Measurements from ENCODE around the gene VEPH1. TPM values are rescaled to one million over a fixed set of nuclear protein-coding genes. Genes with fewer than 3 reads are reported as not detected.

VEPH1 gene
- total and polyA plus RNA-seq, 9 of the 15 experiments (the other 6 are each of a cell fraction or from before 2014, with no cell fraction given), result 4.5 to 15.6 (median 5.8) TPM

DNA sequence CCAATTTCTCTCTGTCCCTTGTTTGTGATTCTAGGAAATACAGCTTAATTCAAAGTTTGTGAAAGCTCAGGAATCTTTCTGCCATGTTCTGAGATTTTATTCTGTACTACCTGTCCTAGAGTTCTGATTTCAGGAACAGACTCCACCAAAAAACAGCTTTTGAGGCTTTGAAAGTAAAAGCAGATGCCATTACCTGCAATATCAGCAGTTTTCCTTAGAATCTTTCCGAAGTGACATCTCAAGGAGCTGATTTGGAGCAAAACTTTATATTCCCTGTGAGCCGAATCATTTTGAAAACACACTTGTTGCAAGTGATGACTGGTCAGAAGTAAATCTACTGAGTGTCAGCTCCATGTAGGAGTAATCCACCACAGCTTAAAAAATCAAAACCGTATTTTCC is 284.0 kb downstream of the VEPH1 start:
- in situ Hi-C loops (cut with MboI) (no loop called here), intact Hi-C loops (cut with micrococcal nuclease) (no loop called here)
- Histone ChIP-seq H3K9me1 (ENCODE audit: control insufficient read depth, insufficient read depth, low read length) (no peaks in the 10 kb centered on the region), H2AFZ (ENCODE audit: low read depth, low read length) (no peak overlapping the region), H4K20me1 (replicated peaks; ENCODE audit: control insufficient read depth, insufficient read depth, low read length) (no peaks in the 10 kb centered on the region), H3K27ac (ENCODE audit: extremely low read depth, low read depth, low read length) (no peak overlapping the region), H3K4me2 (ENCODE audit: insufficient read depth, low read length) (no peak overlapping the region), H3K9me3 (replicated peaks; ENCODE audit: control insufficient read depth, insufficient read depth, low read depth, low read length) (no peaks in the 10 kb centered on the region), H3K4me3 (no peak overlapping the region), H3K79me2 (ENCODE audit: control insufficient read depth, insufficient read depth, low read length) (no peaks in the 10 kb centered on the region), H3K27me3 (ENCODE audit: control insufficient read depth in 2 of 2, insufficient read depth in 2 of 2, low read length in 2 of 2) (no peaks in the 10 kb centered on the region), H3K4me1 (replicated peaks in 1 of 2; ENCODE audit: control insufficient read depth in 2 of 2, insufficient read depth in 2 of 2, low read length in 2 of 2) (no peaks in the 10 kb centered on the region; a peak in 1 of 5 replicates), H3K9ac (ENCODE audit: insufficient read depth in 1 of 2, low read depth in 2 of 2, low read length in 2 of 2) (no peak overlapping the region), H3K36me3 (ENCODE audit: control insufficient read depth, insufficient read depth, low read length) (no peaks in the 10 kb centered on the region)
- POLR2A ChIA-PET, result no interaction called here
- FAIRE-seq, result no peak
- BruUV-seq (replicated peaks), result no TSS peak
- CTCF ChIA-PET (ENCODE audit: low intra/inter-chr PET ratio), result no interaction called here
- ATAC-seq, result no peak
- TF ChIP-seq MAFG (tag; conservative IDR thresholded peaks at IDR 0.05), result peak; percentile 44; the same call in 1 of the 2 replicates
- TF ChIP-seq C11orf30 (IDR thresholded peaks at IDR 0.05; ENCODE audit: low read depth), result peak; percentile 15; the same call in 1 of the 2 replicates
- TF ChIP-seq, protein P1, sequence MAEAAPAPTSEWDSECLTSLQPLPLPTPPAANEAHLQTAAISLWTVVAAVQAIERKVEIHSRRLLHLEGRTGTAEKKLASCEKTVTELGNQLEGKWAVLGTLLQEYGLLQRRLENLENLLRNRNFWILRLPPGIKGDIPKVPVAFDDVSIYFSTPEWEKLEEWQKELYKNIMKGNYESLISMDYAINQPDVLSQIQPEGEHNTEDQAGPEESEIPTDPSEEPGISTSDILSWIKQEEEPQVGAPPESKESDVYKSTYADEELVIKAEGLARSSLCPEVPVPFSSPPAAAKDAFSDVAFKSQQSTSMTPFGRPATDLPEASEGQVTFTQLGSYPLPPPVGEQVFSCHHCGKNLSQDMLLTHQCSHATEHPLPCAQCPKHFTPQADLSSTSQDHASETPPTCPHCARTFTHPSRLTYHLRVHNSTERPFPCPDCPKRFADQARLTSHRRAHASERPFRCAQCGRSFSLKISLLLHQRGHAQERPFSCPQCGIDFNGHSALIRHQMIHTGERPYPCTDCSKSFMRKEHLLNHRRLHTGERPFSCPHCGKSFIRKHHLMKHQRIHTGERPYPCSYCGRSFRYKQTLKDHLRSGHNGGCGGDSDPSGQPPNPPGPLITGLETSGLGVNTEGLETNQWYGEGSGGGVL (CRISPR knock-in tag; IDR thresholded peaks at IDR 0.05), result no peak
- peak; percentile 70 for TF ChIP-seq ZNF316 (IDR thresholded peaks at IDR 0.05)
- TF ChIP-seq STAT5A (IDR thresholded peaks at IDR 0.05; ENCODE audit: borderline replicate concordance, low read length), result no peak
- no peak for TF ChIP-seq MTA1 (IDR thresholded peaks at IDR 0.05; ENCODE audit: borderline replicate concordance)
- no peak for DNase-seq (ENCODE audit: extremely low read depth in 1 of 4, low spot score in 3 of 4)
- WGBS (ENCODE audit: insufficient coverage, low coverage, missing lambda C conversion rate), result 2% methylated on average over 3 of the region's 3 CpGs

Other genes with a start within 250 kb of the VEPH1 start
- 0.16 TPM in 1 of 2 replicates, not detected in the other for gene PTX3, start 66.6 kb downstream of the VEPH1 start, total RNA-seq (2014; rRNA removed)
- gene PTX3, start 66.6 kb downstream of the VEPH1 start, total RNA-seq (2014; rRNA removed; fragmentation: Illumina TruSeq; extraction: Trizol), result 0.13 and 0.15 TPM in 2 replicates
- 0.14 and 0.15 TPM in 2 replicates for gene PTX3, start 66.6 kb downstream of the VEPH1 start, total RNA-seq (2015; rRNA removed; fragmentation: Illumina TruSeq; extraction: Trizol)
- 0.09 and 0.20 TPM in 2 replicates for gene PTX3, start 66.6 kb downstream of the VEPH1 start, total RNA-seq (2021)
- gene PTX3, start 66.6 kb downstream of the VEPH1 start, polyA plus RNA-seq (2011; rRNA removed), result 0.04 TPM in 1 of 2 replicates, not detected in the other
- 0.10 and 0.22 TPM in 2 replicates for gene PTX3, start 66.6 kb downstream of the VEPH1 start, polyA plus RNA-seq (2014; fragmentation: Illumina TruSeq; extraction: Trizol)
- gene PTX3, start 66.6 kb downstream of the VEPH1 start, polyA plus RNA-seq (2014; fragmentation: Nextera tagmentation; extraction: Ambion mirVana), result under 1 TPM; 0.04 to 0.22 TPM
- 0.33 and 0.53 TPM in 2 replicates for gene PTX3, start 66.6 kb downstream of the VEPH1 start, polyA plus RNA-seq (2014; rRNA removed)